Omental fat pad (tissue), 4 donors: ENCODE results near the gene C1orf185. TPM values are rescaled to one million over a fixed set of nuclear protein-coding genes. Genes with fewer than 3 reads are reported as not detected.
"Not testable (repeated sequence)": the region's sequence is repeated elsewhere in the genome, so short reads cannot be mapped to it uniquely, and the experiment has no call there.

ENCODE experiments used
- ATAC-seq: fragments of 150-250 bp; one replicate; pipeline ENCODE4 v1.9.1; 2016; ENCODE audit warnings: mild to moderate bottlenecking, moderate library complexity; ENCODE audit not compliant: low FRiP score
- DNase-seq: peaks from one replicate; pipeline ENCODE4 v3.0.0-alpha.2; 2019; ENCODE audit warnings: low spot score
- total RNA-seq, 4 donors: library from RNA; depleted of rRNA; stranded (reverse); fragments of >200 nt; gene quantifications; one replicate each; pipeline ENCODE4 v1.1.0, GENCODE V29; 2016
- TF ChIP-seq, protein P1 (sequence below), 3 donors: fragments of 450-650 bp; IDR thresholded peaks; one replicate each; pipeline ENCODE4 v1.5.1; 2016 to 2017; ENCODE audit warnings: antibody characterized with exemption in 3 of 3, mild to moderate bottlenecking in 3 of 3, moderate library complexity in 2 of 3

C1orf185 gene
- total RNA-seq, 4 donors from 2014 or later, result not detected

DNA sequence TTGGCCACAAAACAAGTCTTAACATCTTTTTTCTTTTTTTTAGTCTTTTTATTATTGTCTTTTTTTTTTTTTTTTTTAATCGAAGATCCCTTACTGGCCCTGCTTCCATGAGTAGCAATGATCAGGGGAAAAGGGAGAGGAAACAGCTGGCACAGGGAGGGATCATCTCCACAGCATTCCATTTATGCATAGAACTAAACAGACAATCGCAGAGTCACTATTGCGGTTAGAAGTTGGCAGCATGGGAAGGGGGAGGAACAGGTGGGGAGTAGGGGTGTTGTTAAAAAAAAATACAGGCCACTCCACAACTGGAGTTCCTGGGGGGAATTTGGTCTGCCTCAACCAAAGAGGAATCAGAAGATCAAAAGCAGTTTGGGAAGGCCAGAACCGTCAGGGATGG is 55.4 kb downstream of the C1orf185 start:
- TF ChIP-seq, protein P1, sequence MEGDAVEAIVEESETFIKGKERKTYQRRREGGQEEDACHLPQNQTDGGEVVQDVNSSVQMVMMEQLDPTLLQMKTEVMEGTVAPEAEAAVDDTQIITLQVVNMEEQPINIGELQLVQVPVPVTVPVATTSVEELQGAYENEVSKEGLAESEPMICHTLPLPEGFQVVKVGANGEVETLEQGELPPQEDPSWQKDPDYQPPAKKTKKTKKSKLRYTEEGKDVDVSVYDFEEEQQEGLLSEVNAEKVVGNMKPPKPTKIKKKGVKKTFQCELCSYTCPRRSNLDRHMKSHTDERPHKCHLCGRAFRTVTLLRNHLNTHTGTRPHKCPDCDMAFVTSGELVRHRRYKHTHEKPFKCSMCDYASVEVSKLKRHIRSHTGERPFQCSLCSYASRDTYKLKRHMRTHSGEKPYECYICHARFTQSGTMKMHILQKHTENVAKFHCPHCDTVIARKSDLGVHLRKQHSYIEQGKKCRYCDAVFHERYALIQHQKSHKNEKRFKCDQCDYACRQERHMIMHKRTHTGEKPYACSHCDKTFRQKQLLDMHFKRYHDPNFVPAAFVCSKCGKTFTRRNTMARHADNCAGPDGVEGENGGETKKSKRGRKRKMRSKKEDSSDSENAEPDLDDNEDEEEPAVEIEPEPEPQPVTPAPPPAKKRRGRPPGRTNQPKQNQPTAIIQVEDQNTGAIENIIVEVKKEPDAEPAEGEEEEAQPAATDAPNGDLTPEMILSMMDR (IDR thresholded peaks at IDR 0.05), result no peak

DNA sequence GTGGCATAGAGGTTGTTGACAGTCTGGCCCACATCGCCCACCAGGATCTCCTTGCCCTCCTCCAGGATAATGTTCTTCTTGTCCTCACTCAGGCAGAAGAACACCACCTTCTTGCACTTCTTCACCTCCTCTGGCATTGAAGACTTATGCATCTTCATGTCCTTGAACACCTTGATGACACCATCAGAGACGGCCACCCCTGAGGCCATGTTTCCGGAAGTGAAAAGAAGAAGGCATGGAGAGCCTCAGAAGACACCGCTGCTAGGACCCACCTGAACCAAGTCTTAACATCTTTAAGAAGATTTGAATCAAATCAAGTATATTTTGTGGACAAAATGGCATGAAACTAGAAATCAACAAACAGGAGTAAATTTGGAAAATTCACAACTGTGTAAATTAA is 56.2 kb downstream of the C1orf185 start:
- ATAC-seq (no peak), DNase-seq (no peak)
- TF ChIP-seq, protein P1 (IDR thresholded peaks at IDR 0.05), result no peak

More for the DNA sequence above, 55.4 kb downstream of the C1orf185 start:
- no peak for DNase-seq
- ATAC-seq, result no peak

DNA sequence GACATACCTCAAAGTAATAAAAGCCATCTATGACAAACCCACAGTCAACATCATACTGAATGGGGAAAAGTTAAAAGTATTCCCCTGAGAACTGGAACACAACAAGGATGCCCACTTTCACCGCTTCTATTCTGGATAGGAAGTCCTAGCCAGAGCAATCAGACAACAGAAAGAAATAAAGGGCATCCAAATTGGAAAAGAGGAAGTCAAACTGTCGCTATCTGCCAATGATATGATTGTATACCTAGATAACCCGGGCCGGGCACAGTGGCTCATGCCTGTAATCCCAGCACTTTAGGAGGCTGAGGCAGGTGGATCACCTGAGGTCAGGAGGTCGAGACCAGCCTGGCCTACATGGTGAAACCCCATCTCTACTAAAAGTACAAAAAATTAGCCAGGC is 60.5 kb downstream of the C1orf185 start:
- not testable (repeated sequence) for DNase-seq, ATAC-seq

DNA sequence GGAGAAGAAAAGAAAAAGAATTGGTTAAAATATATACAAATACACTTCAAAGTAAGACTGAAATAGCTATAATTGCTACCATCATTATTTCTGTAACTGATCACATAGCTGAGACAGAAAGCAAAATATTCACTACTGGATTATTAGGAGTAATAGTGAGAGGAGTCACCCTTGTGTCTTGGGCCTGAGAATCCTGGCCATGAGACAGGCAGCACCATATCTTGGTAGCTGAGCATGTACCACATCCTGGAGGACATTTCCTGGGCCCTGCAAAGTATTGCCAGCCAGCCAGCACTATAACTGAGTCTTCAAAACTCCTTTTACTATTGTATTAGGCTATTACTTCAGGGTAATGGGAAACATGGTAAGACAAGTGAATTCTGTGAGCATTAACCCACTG is 63.5 kb downstream of the C1orf185 start:
- DNase-seq (no peak), ATAC-seq (no peak)
- TF ChIP-seq, protein P1 (IDR thresholded peaks at IDR 0.05), result no peak

DNA sequence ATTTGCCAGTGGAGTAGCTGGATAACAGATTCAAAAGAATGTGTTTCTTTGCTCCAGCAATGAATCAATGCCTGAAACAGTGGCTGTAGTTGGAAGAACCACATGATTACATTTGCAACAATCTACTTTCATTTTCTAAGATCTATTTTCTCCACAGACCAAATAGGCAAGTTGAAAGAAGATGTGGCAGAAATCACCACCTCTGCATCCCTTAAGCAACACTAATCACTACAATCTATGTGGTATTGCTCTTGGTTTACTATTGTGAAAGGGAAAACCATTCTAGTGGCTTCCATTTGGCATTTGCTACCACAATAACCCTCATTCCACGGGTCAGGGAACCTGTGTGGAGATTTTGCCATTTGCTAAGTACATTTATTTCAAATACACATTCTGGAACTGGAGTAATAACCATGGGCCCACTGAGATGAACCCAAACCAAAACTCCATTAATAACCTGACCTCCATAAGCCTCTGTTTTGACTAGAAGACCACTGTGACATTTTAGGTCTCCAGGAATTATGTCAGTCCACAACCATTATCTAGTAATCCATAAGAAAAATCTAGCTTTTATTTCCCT is 66.3 kb downstream of the C1orf185 start:
- no peak for ATAC-seq
- TF ChIP-seq, protein P1 (IDR thresholded peaks at IDR 0.05), result no peak
- DNase-seq, result no peak

DNA sequence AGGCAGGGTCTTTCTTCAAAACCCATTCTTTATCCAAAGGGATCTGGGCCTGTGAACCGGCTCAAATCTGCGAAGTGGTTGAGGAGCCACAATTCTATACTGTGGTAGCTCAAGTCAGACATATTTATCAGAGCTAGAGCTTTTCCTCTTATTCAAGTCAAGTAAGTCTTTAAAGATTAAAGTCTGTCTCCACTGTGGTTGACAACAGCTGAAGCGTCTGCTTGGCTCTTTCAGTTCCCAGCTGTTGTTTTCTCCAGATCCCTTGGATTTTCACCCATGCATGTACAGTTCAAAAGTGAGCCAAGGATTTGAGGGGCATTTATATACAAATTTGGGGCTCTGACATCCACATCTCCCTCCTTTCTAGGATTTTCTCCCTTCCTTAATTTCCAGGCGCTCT is 66.9 kb downstream of the C1orf185 start:
- TF ChIP-seq, protein P1 (IDR thresholded peaks at IDR 0.05), result no peak
- no peak for DNase-seq
- ATAC-seq, result no peak

DNA sequence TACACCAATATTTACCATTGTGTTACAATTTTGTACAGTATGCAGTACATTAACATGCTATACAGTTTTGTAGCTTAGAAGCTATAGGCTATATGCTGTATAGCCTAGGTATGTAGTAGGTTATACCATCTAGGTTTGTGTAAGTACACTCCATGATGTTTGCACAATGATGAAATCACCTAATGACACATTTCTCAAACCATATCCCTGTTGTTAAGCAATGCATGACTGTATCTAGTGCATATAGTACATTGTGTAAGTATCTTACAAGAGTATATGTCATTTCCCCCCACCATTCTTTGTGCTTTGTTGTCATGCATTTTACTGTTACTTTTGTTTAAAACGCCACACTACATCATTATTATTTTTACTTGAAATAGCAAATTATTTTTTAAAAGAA is 68.3 kb downstream of the C1orf185 start:
- TF ChIP-seq, protein P1 (IDR thresholded peaks at IDR 0.05), result no peak
- ATAC-seq (no peak), DNase-seq (no peak)
